MCF 10A (cell line): ENCODE results near the gene CAMK1D. TPM values are rescaled to one million over a fixed set of nuclear protein-coding genes. Genes with fewer than 3 reads are reported as not detected.
"Not testable (repeated sequence)": the region's sequence is repeated elsewhere in the genome, so short reads cannot be mapped to it uniquely, and the experiment has no call there.

Source experiments
- BruUV-seq: library from RNA; stranded (reverse); fragments of 400-500 nt; replicated peaks from 2 replicates; lab custom pipeline; 2021; lab: Mats Ljungman, UMichigan
- CTCF ChIA-PET: fragments of 300-600 bp; sonication (Branson Sonifier 250); formaldehyde crosslinking; extraction: SDS; loops from one replicate; lab custom pipeline; 2021; ENCODE audit warnings: antibody characterized with exemption, inconsistent platforms; lab: Yijun Ruan, JAX
- POLR2A ChIA-PET: fragments of 300-600, 350-650 bp; sonication (Branson Sonifier 250); formaldehyde crosslinking; extraction: SDS; loops from one replicate; lab custom pipeline; 2020; ENCODE audit warnings: antibody characterized with exemption, inconsistent platforms; lab: Yijun Ruan, JAX
- DNase-seq: peaks from one replicate; pipeline ENCODE4 v3.0.0-alpha.2; 2018; ENCODE audit not compliant: unreplicated experiment
- H3K27ac Mint-ChIP-seq: one replicate; pipeline ENCODE4 v1.8.0; 2022; ENCODE audit warnings: mild to moderate bottlenecking, low read depth, mixed read lengths; ENCODE audit not compliant: unreplicated experiment
- H3K27me3 Mint-ChIP-seq: one replicate; pipeline ENCODE4 v1.8.0; 2022; ENCODE audit warnings: mixed read lengths; ENCODE audit not compliant: insufficient read depth, unreplicated experiment
- H3K36me3 Mint-ChIP-seq: one replicate; pipeline ENCODE4 v1.8.0; 2022; ENCODE audit warnings: mild to moderate bottlenecking, moderate library complexity, mixed read lengths; ENCODE audit not compliant: insufficient read depth, unreplicated experiment
- H3K4me1 Mint-ChIP-seq: one replicate; pipeline ENCODE4 v1.8.0; 2022; ENCODE audit warnings: mixed read lengths; ENCODE audit not compliant: insufficient read depth, unreplicated experiment
- H3K4me3 Mint-ChIP-seq: one replicate; pipeline ENCODE4 v1.8.0; 2022; ENCODE audit warnings: mild to moderate bottlenecking, moderate library complexity, mixed read lengths; ENCODE audit not compliant: unreplicated experiment
- H3K9me3 Mint-ChIP-seq: one replicate; pipeline ENCODE4 v1.8.0; 2022; ENCODE audit warnings: mixed read lengths; ENCODE audit not compliant: unreplicated experiment
- CTCF ChIP-seq: fragments of 200-600 bp; IDR thresholded peaks from one replicate; pipeline ENCODE4 v1.8.0; 2022; ENCODE audit warnings: antibody characterized with exemption, mild to moderate bottlenecking; ENCODE audit not compliant: unreplicated experiment
- intact Hi-C: fragments of 100-400 bp; cut with micrococcal nuclease; formaldehyde crosslinking; loops from 2 replicates; pipeline ENCODE4 v1.14.1; 2022
- total RNA-seq: library from RNA; stranded (reverse); gene quantifications from 2 replicates; pipeline ENCODE4 v1.2.3, GENCODE V29; 2022

Gene CAMK1D
- total RNA-seq, 1 experiment from 2014 or later: 1.7 TPM

GRCh38 chr10:12862459-12862858 lies 513.1 kb downstream of the CAMK1D start:
- intact Hi-C loops: no loop called here
- no TSS peak for BruUV-seq
- TF ChIP-seq CTCF: no peak
- Mint-ChIP-seq H3K4me3 (no peak overlapping the region), H3K27ac (no peak overlapping the region), H3K4me1 (no peaks in the 10 kb centered on the region), H3K27me3 (peaks cover 18% of the 10 kb centered on the region), H3K36me3 (no peaks in the 10 kb centered on the region), H3K9me3 (no peaks in the 10 kb centered on the region)
- ChIA-PET POLR2A (interaction anchor here (0.7 kb wide), 1 partner anchor 75 kb away, joined by 3 read pairs; no protein-coding TSS in a partner anchor), CTCF (no interaction called here)
- no peak for DNase-seq

- POLR2A ChIA-PET, H3K27ac Mint-ChIP-seq, intact Hi-C loops, H3K36me3 Mint-ChIP-seq, H3K4me1 Mint-ChIP-seq, H3K9me3 Mint-ChIP-seq, H3K4me3 Mint-ChIP-seq, BruUV-seq, H3K27me3 Mint-ChIP-seq: not testable (repeated sequence)
- CTCF ChIA-PET: interaction anchor here (1.0 kb wide), 1 partner anchor 191 kb away, joined by 3 read pairs; no protein-coding TSS in a partner anchor
- peak; percentile 58 for DNase-seq
These were observed 516.2 kb downstream of the CAMK1D start for GRCh38 chr10:12865515-12865914.

GRCh38 chr10:12868229-12868628 lies 518.9 kb downstream of the CAMK1D start:
- TF ChIP-seq CTCF: no peak
- CTCF ChIA-PET: interaction anchor here (0.6 to 1.2 kb wide), 2 partner anchors 36 to 86 kb away, joined by 3 read pairs; no protein-coding TSS in a partner anchor
- H3K27ac Mint-ChIP-seq: no peak overlapping the region
- no peak overlapping the region for H3K4me3 Mint-ChIP-seq
- H3K9me3 Mint-ChIP-seq: no peaks in the 10 kb centered on the region
- no peaks in the 10 kb centered on the region for H3K27me3 Mint-ChIP-seq
- intact Hi-C loops: no loop called here
- no TSS peak for BruUV-seq
- no peak for DNase-seq
- H3K36me3 Mint-ChIP-seq: no peaks in the 10 kb centered on the region
- POLR2A ChIA-PET: no interaction called here
- no peaks in the 10 kb centered on the region for H3K4me1 Mint-ChIP-seq

- H3K36me3 Mint-ChIP-seq: no peaks in the 10 kb centered on the region
- no peak overlapping the region for H3K4me3 Mint-ChIP-seq
- H3K27ac Mint-ChIP-seq: no peak overlapping the region
- DNase-seq: peak; percentile 20
- no peaks in the 10 kb centered on the region for H3K9me3 Mint-ChIP-seq
- no peaks in the 10 kb centered on the region for H3K27me3 Mint-ChIP-seq
- no TSS peak for BruUV-seq
- no peak for TF ChIP-seq CTCF
- no peaks in the 10 kb centered on the region for H3K4me1 Mint-ChIP-seq
- ChIA-PET CTCF (interaction anchor here (0.5 to 1.0 kb wide), 3 partner anchors 32 to 1203 kb away, joined by 3 to 4 read pairs (median 3); no protein-coding TSS in a partner anchor), POLR2A (no interaction called here)
- intact Hi-C loops: no loop called here
These were observed 520.1 kb downstream of the CAMK1D start for GRCh38 chr10:12869427-12869826.

GRCh38 chr10:12872577-12872976 lies 523.2 kb downstream of the CAMK1D start:
- H3K36me3 Mint-ChIP-seq: no peaks in the 10 kb centered on the region
- DNase-seq: no peak
- no peak for TF ChIP-seq CTCF
- H3K27ac Mint-ChIP-seq: no peak overlapping the region
- no peaks in the 10 kb centered on the region for H3K9me3 Mint-ChIP-seq
- intact Hi-C loops: no loop called here
- H3K4me3 Mint-ChIP-seq: no peak overlapping the region
- ChIA-PET POLR2A (no interaction called here), CTCF (no interaction called here)
- H3K4me1 Mint-ChIP-seq: no peaks in the 10 kb centered on the region
- BruUV-seq: no TSS peak
- H3K27me3 Mint-ChIP-seq: no peaks in the 10 kb centered on the region
